ENCODE data around the gene APOBEC3B. TPM values are rescaled to one million over a fixed set of nuclear protein-coding genes. Genes with fewer than 3 reads are reported as not detected.
"Not testable (repeated sequence)": the region's sequence is repeated elsewhere in the genome, so short reads cannot be mapped to it uniquely, and the experiment has no call there.

APOBEC3B gene
- polyA plus RNA-seq, 5 donors: 2.9 to 10.3 (median 5.7) TPM

- no peak for DNase-seq
These were observed 31.4 kb upstream of the APOBEC3B start for GRCh38 chr22:38950527-38951295.

- DNase-seq: no peak
These were observed 30.4 kb upstream of the APOBEC3B start for GRCh38 chr22:38951734-38952133.

- DNase-seq: no peak
These were observed 29.7 kb upstream of the APOBEC3B start for GRCh38 chr22:38952281-38952993.

- DNase-seq: no peak
These were observed 29.1 kb upstream of the APOBEC3B start for GRCh38 chr22:38953091-38953490.

GRCh38 chr22:38953577-38954413, 28.4 kb upstream of the APOBEC3B start:
- DNase-seq: no peak

GRCh38 chr22:38954414-38955043, 27.6 kb upstream of the APOBEC3B start:
- DNase-seq: no peak

- DNase-seq: no peak
These were observed 26.8 kb upstream of the APOBEC3B start for GRCh38 chr22:38955250-38955905.

GRCh38 chr22:38955926-38956325, 26.2 kb upstream of the APOBEC3B start:
- no peak for DNase-seq

- no peak for DNase-seq
These were observed 25.6 kb upstream of the APOBEC3B start for GRCh38 chr22:38956551-38956950.

- no peak for DNase-seq
These were observed 24.9 kb upstream of the APOBEC3B start, which contains the start of gene APOBEC3A for GRCh38 chr22:38957046-38957770. APOBEC3A (plus strand) TSS chr22:38957609; CDS start chr22:38957692, 83 bp downstream.

- DNase-seq: no peak
These were observed 24.1 kb upstream of the APOBEC3B start for GRCh38 chr22:38957808-38958650.

GRCh38 chr22:38958651-38958943, 23.6 kb upstream of the APOBEC3B start:
- not testable (repeated sequence) for DNase-seq

- no peak for DNase-seq
These were observed 22.6 kb upstream of the APOBEC3B start for GRCh38 chr22:38959590-38959989.

GRCh38 chr22:38960673-38961072, 21.5 kb upstream of the APOBEC3B start:
- DNase-seq: not testable (repeated sequence)

GRCh38 chr22:38963291-38963738, 18.8 kb upstream of the APOBEC3B start:
- DNase-seq: not testable (repeated sequence)

- no peak for DNase-seq
These were observed 18.3 kb upstream of the APOBEC3B start for GRCh38 chr22:38963872-38964271.

- DNase-seq: no peak
These were observed 17.8 kb upstream of the APOBEC3B start for GRCh38 chr22:38964306-38964705.

- no peak for DNase-seq
These were observed 17.2 kb upstream of the APOBEC3B start for GRCh38 chr22:38964989-38965388.

GRCh38 chr22:38965614-38966379, 16.4 kb upstream of the APOBEC3B start:
- DNase-seq: no peak

Measured in right lung (tissue), 5 donors.